Fibroblast of lung (primary cell): ENCODE results near the gene GINS3.

ENCODE experiments used
- EZH2 ChIP-seq: IDR thresholded peaks from 2 replicates; pipeline ENCODE4 v1.5.1; 2012; ENCODE audit warnings: low read length, control low read depth, mild to moderate bottlenecking; ENCODE audit errors: missing control alignments
- TF ChIP-seq, protein P1 (sequence below), 2 donors: IDR thresholded peaks in 1 of 2; conservative IDR thresholded peaks in 1 of 2; 1 replicate in 1 of 2; 2 replicates in 1 of 2; pipeline ENCODE4 v1.5.1; 2011 to 2012; ENCODE audit warnings: low read length in 2 of 2, control low read depth in 1 of 2, inconsistent platforms in 1 of 2, low read depth in 1 of 2, mild to moderate bottlenecking in 1 of 2

- TF ChIP-seq, protein P1, sequence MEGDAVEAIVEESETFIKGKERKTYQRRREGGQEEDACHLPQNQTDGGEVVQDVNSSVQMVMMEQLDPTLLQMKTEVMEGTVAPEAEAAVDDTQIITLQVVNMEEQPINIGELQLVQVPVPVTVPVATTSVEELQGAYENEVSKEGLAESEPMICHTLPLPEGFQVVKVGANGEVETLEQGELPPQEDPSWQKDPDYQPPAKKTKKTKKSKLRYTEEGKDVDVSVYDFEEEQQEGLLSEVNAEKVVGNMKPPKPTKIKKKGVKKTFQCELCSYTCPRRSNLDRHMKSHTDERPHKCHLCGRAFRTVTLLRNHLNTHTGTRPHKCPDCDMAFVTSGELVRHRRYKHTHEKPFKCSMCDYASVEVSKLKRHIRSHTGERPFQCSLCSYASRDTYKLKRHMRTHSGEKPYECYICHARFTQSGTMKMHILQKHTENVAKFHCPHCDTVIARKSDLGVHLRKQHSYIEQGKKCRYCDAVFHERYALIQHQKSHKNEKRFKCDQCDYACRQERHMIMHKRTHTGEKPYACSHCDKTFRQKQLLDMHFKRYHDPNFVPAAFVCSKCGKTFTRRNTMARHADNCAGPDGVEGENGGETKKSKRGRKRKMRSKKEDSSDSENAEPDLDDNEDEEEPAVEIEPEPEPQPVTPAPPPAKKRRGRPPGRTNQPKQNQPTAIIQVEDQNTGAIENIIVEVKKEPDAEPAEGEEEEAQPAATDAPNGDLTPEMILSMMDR (conservative IDR thresholded peaks at IDR 0.05 in 1 of 2, IDR thresholded peaks at IDR 0.05 in 1 of 2; ENCODE audit: low read depth in 1 of 2, low read length in 2 of 2), result no peak
- TF ChIP-seq EZH2, result no peak
These were observed 32.1 kb upstream of the GINS3 start for GRCh38 chr16:58360041-58360634.
